Activated T-cell treated with anti-CD3 and anti-CD28 coated beads for 4 hours (primary cell): ENCODE data around the gene RETSAT.
"Not testable (repeated sequence)": the region's sequence is repeated elsewhere in the genome, so short reads cannot be mapped to it uniquely, and the experiment has no call there.

Experiments used
- DNase-seq: peaks from one replicate; pipeline ENCODE4 v3.0.0-alpha.2; 2020

RETSAT gene

DNA sequence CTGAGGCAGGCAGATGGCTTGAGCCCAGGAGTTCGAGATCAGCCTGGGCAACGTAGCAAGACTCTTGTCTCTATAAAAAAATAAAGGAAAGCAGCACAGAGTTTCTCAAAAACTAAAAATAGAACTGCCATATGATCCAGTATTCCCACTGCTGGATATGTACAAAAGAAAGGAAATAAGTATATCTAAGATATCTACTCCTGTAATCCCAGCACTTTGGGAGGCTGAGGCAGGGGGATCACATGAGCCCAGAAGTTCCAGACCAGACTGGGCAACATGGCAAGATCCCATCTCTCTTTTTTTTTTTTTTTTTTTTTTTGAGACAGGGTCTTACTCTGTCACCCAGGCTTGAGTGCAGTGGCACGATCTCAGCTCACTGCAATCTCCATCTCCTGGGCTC, 24.6 kb downstream of the RETSAT start:
- DNase-seq = not testable (repeated sequence)

DNA sequence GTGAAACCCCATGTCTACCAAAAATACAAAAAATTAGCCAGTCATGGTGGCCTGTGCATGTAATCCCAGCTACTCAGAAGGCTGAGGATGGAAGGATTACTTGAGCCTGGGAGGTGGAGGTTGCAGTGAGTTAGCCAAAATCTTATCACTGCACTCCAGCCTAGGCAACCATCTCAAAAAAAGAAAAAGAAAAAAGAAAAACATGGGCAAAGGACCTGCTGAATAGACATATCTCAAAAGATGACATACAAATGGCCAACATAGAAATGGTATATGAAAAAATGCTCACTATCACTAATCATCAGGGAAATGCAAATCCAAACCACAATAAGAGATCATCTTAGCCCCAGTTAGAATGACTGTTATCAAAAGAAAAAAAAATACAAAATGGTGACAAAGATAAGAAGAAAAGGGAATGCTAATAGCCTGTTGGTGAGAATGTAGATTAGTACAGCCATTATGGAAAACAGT, 25.1 kb downstream of the RETSAT start:
- DNase-seq = no peak

DNA sequence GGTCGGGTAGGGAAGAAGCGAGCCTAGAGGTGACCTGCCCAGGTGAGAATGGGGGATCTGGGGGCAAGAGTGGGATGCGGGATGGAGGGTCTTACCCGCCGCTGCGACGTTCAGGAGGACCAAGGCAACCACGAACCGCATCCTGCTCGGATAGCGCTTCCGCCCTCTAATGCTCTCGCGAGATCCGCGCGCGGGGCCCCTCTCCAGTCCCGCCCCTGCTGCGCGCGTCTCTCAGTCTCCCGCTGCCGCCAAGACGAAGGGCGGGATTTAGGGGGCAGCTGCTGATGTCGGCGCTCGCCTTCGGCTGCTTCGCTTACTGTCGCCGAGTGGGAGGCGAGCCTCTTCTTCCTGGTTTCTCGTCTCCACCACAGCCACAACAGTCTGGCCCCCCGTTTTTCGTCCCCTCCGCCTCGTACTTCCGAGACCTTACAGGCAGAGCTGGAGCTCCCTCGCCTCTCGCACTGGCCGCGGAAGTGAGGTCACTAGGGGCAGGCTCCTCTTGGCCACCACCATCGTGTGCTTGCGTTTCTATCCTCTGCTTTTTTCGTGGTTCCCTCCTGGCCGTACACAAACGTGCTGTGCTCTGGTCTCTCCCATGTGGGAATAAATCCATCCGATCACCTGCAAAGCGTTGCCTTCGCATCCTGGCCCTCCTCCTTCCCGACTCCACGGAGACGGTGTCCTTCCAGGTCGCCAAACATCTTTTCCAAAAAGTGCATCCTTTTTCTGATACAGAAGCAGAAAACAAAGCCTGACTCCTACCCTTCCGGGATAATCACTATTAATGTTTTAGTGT, 26.3 kb downstream of the RETSAT start, which contains the start of gene TGOLN2:
Gene TGOLN2 (minus strand): TSS at position 168 of the 796 bp plus-strand sequence. CDS start 27 bp downstream, at position 141.
- peak; percentile 91 for DNase-seq

DNA sequence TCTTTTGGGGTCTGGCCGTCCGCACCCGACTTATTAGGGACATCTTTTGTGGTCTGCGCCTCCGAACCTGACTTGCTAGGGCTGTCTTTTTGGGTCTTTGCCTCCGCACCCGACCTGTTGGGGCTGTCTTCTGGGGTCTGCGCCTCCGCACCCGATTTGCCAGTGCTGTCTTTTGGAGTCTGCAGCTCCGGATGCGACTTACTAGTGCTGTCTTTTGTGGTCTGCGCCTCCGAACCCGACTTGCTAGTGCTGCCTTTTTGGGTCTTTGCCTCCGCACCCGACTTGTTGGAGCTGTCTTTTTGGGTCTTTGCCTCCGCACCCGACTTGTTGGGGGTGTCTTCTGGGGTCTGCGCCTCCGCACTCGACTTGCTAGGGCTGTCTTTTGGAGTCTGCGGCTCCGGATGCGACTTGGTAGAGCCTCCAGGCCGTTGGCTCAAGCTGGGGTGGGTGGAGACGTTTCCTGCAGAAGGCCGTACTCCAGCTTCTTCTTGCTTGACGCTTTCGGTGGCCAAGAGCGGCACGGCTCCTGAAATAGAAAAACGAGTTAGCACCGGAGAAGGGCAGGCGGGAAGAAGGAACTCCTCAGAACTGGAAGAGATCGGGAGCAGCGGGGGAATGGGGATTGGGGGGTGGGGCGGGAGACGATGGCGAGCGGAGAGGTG, 27.0 kb downstream of the RETSAT start:
- peak; percentile 23 for DNase-seq

DNA sequence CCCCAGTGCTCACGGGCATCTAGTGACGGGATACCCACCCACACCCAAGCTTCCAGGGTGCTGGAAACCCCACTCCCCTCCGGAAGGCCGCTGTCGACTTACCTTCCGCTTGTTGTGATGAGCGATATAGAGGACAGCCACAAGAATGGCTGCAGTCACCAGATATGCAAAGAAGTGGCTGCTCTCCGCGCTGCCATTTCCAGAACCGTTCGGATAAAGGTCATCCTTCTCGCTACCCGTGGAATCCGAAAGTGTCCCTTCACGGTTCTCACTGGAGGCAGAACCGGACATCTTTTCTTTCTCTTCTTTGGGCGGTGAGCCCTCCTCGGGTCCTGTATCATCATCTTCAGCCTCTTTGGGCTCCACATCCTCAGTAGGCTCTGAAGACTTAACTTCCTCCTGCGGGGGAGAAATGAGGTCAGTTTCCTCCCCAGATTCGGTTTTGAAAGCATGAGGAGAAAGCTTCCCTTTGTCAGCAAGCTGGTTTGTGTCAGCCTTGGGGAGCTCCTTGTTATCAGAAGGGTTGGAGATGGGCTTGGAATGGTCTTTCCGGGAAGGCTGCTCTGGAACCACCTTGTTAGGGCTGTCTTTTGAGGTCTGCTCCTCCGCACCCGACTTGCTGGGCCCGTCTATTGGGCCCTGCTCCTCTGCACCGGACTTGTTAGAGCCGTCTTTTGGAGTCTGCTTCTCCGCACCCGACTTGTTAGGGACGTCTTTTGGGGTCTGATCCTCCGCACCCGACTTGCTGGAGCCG, 27.7 kb downstream of the RETSAT start:
- DNase-seq = peak; percentile 23

DNA sequence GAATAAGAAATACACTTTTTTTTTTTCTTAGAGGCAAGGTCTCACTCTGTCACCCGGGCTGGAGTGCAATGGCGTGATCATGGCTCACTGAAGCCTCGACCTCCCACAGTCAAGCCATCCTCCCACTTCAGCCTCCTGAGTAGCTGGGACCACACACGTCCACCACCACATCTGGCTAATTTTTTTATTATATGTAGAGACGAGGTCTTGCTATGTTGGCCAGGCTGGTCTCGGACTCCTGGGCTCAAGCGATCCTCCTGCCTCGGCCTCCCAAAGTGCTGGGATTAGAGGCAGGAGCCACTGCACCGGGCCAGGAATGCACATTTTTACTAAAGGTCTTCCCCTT, 28.9 kb downstream of the RETSAT start:
- DNase-seq = no peak

DNA sequence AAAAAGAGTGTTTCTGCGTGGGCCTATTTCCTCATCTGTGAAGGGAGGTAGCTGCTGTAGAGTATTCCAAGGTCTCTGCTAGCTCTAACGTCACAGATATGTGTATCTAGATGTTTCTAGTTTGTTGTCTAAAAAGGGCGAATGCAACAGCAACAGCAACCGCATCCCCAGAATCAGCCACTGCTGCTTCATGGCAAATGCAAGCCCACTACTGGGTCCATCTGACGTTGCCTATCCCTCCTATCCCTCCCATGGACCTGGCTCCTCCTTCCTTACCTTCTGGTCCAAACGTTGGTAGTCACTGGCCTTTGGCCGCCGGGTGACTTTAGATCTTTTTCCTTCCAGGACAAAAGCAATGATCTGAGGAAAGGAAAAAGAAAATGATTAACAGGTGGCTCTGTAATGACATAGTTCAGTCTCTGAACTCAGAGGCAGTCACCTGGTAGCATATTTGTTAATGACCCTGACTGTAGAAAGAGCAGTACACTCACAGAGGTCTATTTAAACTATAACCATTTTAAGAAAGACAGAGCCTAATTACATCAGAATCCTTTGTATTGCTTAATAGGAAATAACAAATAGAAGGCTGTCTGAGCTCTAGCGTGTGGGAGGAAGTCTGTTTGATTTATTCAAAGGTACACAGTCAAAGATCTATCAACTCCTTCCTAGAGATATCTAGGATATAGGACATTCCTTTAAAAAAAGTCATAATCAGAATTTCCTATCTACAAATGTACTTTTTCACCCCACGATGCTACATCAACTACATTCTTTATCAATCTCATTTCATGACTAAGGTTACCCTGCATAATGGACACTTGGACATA, 29.5 kb downstream of the RETSAT start:
- no peak for DNase-seq

DNA sequence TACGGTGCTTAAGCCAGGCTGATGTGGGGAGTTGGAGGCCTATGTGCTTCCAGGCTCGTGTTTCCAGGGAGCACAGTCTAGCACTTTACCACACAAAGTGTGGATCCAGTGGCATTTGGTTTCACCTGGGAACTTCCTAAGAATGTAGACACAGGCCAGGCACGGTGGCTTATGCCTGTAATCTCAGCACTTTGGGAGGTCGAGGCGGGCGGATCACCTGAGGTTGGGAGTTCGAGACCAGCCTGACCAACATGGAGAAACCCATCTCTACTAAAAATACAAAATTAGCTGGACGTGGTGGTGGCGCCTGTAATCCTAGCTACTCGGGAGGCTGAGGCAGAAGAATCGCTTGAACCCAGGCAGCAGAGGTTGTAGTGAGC, 30.4 kb downstream of the RETSAT start:
- DNase-seq = not testable (repeated sequence)

DNA sequence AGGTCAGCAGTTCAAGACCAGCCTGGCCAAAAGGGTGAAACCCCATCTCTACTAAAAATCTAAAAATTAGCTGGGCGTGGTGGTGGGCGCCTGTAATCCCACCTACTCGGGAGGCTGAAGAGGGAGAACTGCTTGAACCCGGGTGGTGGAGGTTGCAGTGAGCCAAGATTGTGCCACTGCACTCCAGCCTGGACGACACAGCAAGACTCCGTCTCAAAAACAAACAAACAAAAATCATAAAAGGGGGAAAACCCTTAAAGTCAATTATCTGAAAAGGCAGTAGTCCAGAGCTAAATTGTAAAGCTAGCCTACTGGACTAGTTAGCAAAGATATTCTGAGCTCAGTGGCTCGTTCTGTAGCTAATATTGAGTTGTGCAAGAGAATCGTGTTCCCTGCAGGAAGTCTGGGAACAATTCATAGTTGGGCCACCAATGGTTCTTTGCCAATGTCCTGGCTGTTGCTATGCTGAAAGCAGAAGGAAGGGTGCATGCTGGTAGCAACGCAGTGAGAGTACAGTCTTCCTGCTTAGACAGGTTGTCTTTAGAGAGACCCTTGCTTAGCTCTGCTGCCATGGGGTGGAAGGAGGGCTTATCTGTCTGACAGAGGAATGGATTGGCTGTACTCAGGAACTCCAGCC, 30.9 kb downstream of the RETSAT start:
- DNase-seq = no peak

DNA sequence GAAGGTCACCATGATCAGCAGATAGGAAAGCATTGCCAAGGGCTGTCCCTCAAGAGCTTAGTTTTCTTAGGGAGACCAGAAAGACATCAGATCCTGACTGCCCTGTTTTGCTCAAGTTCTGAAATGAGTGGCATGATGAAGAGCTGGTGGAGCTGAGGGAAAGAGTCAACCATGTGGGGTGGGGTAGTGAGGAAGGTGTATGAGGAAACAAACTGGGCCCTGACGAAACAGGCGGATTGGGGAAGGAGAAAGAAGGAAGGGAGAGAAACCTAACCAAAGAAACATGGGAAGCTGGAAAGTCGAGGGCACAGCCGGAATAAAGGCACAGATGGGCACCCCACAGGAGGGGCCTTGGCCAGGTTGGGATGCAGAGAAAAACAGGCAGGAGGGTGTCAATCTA, 34.5 kb downstream of the RETSAT start:
- no peak for DNase-seq

DNA sequence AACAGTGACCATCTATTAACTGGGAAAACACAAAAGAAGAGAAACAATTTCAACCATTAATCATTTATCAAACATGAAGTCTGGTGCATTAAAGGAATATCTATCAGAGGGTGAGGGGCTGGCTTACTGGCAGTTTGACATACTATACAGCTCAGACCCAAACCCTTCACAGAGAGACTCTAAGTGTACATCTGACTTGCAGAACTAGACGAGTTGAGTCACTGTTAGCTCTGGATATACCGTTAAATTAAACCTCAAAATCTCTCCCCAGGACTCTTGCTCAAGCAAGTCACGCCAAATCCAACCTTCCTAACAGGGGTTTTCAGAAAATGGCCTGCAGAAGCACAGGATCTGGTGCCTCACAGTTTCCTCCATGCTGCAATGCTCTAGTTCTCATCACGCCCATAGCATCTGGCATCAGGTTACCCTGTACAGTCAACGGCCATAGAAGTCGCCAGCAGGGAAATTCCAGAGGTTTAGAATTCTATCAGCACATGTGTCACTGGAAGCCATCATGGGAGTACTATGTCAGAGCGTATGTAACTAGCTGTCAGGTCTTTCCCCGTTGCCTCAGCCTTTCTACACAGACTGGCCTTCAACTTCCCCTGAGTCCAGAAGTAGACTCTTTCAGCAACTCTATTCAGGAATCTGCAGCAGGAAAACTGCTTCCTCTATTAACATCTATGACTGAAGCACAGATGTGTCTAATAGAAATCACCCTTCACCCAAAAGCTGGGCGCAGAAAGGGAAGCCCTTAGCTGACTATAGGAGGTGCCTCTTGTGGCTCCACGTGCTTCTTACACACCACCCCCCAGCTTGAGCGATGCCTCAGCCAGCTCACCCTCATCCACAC, 35.9 kb downstream of the RETSAT start:
- no peak for DNase-seq

DNA sequence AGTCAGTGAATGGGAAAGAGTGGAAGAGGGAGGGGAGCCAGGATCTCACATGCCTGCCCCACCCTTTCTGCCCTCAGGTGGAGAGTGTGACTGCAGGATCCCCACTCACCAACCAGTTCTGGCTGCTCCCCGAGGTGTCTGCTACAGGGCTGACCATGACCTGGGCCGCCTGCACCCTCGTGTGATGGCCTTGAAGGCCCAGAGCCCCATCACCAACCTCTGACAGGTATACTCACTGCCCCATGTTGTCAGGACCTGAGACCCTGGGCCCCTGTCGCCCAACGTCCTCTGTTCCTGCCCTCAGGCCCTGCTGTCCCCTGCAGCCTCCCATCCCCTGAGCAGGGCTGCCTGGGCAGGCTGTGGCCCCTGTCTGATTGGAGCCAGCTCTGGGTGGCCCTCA, 38.4 kb downstream of the RETSAT start:
- not testable (repeated sequence) for DNase-seq

DNA sequence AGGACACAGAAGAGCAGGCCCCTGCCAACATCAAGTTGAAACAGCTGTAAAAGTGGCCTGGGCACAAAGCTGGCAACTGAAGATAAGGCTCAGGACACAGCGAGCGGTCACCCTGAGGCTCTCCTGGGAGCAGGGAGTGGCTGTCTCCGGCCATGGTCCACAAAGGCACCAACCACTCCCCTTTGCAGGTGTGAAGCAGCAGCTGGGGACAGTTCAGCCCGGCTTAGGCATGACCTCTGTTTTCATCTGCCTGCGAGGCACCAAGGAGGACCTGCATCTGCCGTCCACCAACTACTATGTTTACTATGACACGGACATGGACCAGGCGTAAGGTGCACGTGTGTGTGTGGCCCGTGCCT, 39.5 kb downstream of the RETSAT start:
- no peak for DNase-seq

DNA sequence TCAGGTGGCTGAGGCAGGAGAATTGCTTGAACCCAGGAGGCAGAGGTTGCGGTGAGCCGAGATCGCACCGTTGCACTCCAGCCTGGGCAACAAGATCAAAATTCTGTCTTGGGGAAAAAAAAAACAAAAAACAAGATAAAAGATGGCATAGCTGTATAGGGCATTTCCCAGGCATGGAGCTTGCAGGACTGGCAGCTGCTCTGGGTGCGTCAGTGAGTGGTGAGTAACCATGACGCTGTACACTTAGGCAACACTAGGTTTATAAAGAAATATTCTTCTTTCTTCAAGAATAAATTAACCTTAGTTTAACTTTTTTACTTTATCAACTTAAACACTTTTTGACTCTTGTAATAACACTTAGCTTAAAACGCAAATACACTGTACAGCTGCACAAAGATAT, 41.9 kb downstream of the RETSAT start:
- DNase-seq = no peak

DNA sequence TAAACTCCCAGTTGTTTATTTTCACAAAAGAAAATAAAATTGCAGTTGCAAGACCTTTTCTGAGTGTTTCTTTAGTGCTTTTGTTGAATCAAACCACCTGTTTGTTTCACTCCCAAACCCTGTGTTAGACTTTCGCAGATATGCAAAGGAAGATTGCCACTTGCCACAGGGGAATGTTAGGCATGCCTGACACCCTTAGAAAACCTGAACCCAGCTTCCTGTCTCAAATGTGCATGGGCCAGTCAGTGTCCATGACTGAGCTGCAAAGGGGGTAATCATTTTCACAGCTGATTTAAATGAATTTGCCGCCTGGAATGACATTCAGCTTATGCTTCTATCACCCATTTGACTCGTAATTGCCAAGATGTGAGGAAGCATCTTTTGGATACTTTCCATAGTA, 44.0 kb downstream of the RETSAT start:
- no peak for DNase-seq

DNA sequence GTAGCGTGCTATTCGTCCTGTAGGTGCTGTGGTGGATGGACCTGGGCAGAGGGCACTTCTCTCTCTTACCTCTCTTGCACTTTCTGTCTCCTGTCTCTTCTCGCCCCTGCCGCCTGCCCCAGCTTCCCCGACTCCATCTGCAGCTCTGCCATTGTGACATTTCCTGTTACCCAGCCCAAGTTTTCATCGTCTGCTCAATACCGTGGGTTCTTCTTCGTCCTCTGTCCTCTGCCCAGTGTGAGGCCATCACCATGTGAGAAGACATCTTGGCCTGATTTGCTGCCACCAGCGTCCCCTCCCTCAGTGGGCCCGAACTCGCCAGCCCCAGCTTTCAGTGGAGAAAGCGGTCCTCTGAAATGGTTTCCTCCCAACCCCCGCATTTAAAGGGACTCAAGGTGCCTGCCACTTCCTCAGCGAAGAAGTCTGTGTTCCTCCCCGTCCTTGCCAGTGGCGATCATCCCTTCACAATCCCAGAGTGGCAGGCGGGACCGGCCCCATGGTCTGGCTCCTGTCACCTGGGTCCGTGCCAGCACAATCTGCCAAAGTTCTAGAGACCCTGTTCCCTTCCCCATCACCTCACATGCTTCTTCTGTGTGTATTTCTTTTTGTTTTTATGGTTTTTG, 44.5 kb downstream of the RETSAT start:
- DNase-seq = no peak

DNA sequence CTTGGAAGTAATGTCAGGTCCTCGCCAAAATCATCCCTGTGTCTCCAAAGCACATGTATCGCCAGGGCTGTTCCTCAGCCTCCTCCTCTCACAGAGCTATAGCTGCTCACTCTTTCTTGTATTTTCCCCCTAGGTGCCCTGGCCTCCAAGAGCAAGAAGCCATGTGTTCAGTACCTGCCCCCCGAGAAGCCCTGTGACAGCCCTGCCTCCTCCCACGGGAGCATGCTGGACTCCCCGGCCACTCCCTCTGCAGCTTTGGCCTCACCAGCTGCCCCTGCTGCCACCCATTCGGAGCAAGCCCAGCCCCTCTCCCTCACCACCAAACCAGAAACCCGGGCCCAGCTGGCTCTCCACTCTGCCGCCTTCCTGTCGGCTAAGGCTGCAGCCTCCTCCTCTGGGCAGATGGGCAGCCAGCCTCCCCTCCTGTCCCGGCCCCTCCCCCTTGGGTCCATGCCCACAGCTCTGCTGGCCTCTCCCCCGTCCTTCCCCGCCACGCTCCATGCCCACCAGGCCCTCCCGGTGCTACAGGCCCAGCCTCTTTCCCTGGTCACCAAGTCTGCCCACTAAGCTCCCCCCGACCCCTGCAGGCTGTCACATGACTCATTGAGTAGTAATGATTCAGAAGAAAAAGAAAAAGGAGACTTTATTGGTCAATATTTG, 45.3 kb downstream of the RETSAT start:
- no peak for DNase-seq

DNA sequence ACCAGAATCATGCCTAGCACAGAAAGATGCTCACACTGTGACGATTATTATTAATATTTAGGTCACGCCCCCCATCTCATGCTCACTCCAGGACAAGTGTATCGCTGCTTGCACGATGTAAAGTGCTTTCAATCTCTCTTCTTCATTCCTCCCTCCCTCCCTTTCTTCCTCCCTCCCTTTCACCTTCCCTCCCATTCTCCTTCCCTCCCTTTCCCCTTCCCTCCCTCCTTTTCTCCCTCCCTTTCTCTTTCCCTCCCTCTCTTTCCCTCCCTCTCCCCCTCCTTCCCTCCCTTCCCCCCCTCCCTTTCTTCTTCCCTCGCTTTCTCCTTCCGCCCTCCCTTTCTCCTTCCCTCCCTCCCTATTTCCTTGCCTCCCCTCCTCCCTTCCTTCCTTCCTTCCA, 46.1 kb downstream of the RETSAT start:
- DNase-seq = no peak

DNA sequence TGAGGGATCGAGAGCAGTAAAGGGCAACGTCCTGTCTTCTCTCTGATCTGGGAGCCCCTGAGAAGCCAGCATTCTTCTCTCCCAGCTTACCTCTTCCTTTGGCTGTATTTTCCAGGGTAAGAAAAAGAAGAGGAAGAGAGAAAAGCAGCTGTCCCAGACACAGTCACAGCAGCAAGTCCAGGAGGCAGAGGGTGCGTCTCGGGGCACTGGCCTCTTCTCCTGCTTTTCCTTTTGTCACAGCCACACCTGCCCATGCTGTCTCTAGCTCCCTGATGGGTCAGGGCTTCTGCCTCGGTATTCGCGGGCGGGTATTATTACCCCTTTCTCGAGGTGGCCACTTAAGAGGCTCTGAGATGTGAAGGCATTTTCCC, 46.8 kb downstream of the RETSAT start:
- DNase-seq = no peak

DNA sequence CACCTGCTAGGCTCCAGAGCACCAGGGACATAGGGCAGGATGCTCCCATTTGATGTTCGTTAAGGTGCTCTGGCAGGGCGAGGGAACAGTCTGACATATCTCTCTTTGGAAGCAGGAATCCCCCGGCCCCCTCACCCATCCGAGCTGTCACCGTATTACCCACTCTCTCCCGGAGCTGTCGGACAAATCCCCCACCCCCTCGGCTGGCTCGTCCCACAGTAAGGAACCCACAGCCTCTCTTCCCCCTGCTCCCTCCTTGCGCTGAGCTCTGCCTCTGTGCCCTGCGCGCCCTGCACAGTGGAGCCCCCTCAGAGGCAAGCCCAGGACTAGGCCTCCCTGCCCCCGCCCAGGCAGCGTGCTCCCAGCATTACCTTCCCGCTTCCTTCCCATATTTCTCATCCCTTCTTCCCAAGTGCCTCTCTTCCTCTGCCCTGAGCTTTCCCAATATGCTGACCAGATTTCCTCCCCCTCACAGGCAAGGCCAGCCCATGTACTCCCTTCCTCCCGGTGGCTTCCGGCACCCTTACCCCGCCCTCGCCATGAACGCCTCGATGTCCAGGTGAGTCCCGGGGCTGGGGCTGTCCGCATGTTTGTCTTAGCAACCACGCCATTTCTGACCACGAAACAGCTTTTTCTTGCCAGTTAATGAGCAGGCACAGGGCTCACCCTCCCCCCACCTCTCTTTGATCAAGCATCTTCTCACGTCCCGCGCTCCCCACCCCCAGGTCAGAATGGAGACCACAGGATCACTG, 50.4 kb downstream of the RETSAT start:
- DNase-seq = no peak
